Measurements from ENCODE around the gene CIB2. TPM values are rescaled to one million over a fixed set of nuclear protein-coding genes. Genes with fewer than 3 reads are reported as not detected.

CIB2 gene
- polyA plus RNA-seq, 1 donor (not counting 4 experiments of a cell fraction or from before 2014, with no cell fraction given), result 4.1 TPM

DNA sequence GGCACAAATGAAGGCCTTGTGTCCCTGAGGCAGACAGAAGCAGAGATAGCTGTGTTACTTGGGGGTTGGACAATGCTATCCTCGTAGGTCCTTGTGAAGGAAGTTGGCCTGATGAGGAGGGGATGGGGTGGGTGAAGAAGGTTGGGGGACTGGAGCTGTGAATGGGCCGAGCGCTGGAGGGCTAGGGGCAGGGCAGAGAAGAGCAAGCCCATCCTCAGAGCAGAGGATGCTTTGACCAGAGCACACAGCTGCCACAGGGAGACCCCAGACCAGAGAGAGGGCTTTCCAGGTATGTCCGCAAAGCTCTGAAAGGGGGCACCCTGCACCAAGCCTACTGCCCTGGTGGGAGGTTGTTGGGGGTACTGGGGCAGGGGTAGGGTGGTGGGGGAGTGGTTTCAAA lies 48.1 kb downstream of the CIB2 start:
- Histone ChIP-seq H3K4me1 (ENCODE audit: control insufficient read depth, extremely low read depth, insufficient read depth, low read length) (peaks cover under 1% of the 10 kb centered on the region), H3K4me3 (ENCODE audit: control insufficient read depth in 2 of 3, extremely low read depth in 1 of 3, insufficient read depth in 2 of 3, low read depth in 1 of 3, low read length in 3 of 3) (no peak overlapping the region), H2AFZ (ENCODE audit: control insufficient read depth, low read length) (no peak overlapping the region), H3K27ac (ENCODE audit: control insufficient read depth, insufficient read depth, low read length) (no peak overlapping the region), H3K9me3 (ENCODE audit: control insufficient read depth, low read depth, low read length) (no peaks in the 10 kb centered on the region), H3K36me3 (ENCODE audit: control insufficient read depth in 2 of 2, extremely low read depth in 1 of 2, insufficient read depth in 2 of 2, low read length in 2 of 2) (no peaks in the 10 kb centered on the region), H3K9ac (ENCODE audit: control insufficient read depth, extremely low read depth, insufficient read depth, low read length) (no peak overlapping the region), H4K20me1 (ENCODE audit: control insufficient read depth, extremely low read depth, insufficient read depth, low read length) (no peaks in the 10 kb centered on the region), H3K27me3 (ENCODE audit: control insufficient read depth, extremely low read depth, insufficient read depth, low read length) (no peaks in the 10 kb centered on the region), H3K79me2 (ENCODE audit: control insufficient read depth, insufficient read depth, low read length) (no peaks in the 10 kb centered on the region), H3K4me2 (ENCODE audit: control insufficient read depth, extremely low read depth, insufficient read depth, low read depth, low read length) (no peak overlapping the region), H3K9me1 (ENCODE audit: control insufficient read depth, extremely low read depth, insufficient read depth, low read length) (no peaks in the 10 kb centered on the region)
- no peak for TF ChIP-seq EZH2 (IDR thresholded peaks at IDR 0.05; ENCODE audit: low read length)
- TF ChIP-seq, protein P1, sequence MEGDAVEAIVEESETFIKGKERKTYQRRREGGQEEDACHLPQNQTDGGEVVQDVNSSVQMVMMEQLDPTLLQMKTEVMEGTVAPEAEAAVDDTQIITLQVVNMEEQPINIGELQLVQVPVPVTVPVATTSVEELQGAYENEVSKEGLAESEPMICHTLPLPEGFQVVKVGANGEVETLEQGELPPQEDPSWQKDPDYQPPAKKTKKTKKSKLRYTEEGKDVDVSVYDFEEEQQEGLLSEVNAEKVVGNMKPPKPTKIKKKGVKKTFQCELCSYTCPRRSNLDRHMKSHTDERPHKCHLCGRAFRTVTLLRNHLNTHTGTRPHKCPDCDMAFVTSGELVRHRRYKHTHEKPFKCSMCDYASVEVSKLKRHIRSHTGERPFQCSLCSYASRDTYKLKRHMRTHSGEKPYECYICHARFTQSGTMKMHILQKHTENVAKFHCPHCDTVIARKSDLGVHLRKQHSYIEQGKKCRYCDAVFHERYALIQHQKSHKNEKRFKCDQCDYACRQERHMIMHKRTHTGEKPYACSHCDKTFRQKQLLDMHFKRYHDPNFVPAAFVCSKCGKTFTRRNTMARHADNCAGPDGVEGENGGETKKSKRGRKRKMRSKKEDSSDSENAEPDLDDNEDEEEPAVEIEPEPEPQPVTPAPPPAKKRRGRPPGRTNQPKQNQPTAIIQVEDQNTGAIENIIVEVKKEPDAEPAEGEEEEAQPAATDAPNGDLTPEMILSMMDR (optimal IDR thresholded peaks at IDR 0.05 in 1 of 3, IDR thresholded peaks at IDR 0.05 in 1 of 3, conservative IDR thresholded peaks at IDR 0.05 in 1 of 3; ENCODE audit: extremely low read depth in 1 of 3, insufficient read depth in 2 of 3, low read length in 3 of 3), result no peak
- no peak for DNase-seq (ENCODE audit: low read depth, low spot score)
- dilution Hi-C loops (cut with MboI; ENCODE audit: extremely low pct_ligation_motif_present, low sequenced_read_pairs), result no loop called here
- no peak for FAIRE-seq

DNA sequence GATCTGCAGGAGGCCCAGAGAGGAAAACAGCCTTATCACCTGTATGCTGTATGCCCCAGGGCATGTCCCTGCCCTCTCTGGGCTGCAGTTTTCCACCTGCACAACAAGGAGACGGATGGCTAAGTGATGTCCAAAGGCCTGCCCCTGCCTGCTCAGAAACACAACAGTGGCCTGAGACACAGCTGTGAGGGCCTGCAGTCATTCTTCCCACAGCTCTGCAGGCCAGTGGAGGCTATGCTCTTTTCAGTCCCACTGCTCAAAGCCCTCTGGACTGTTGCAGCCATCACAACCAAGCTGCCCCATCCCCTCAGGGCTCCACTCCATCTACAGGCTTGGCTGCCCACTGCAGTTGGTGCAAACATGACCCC lies 48.5 kb downstream of the CIB2 start:
- Histone ChIP-seq H3K4me2 (ENCODE audit: control insufficient read depth, extremely low read depth, insufficient read depth, low read depth, low read length) (no peak overlapping the region), H3K9ac (ENCODE audit: control insufficient read depth, extremely low read depth, insufficient read depth, low read length) (no peak overlapping the region), H3K79me2 (ENCODE audit: control insufficient read depth, insufficient read depth, low read length) (no peaks in the 10 kb centered on the region), H4K20me1 (ENCODE audit: control insufficient read depth, extremely low read depth, insufficient read depth, low read length) (no peaks in the 10 kb centered on the region), H3K4me1 (ENCODE audit: control insufficient read depth, extremely low read depth, insufficient read depth, low read length) (peaks cover 2% of the 10 kb centered on the region), H3K4me3 (ENCODE audit: control insufficient read depth in 2 of 3, extremely low read depth in 1 of 3, insufficient read depth in 2 of 3, low read depth in 1 of 3, low read length in 3 of 3) (no peak overlapping the region), H3K27me3 (ENCODE audit: control insufficient read depth, extremely low read depth, insufficient read depth, low read length) (no peaks in the 10 kb centered on the region), H3K9me3 (ENCODE audit: control insufficient read depth, low read depth, low read length) (no peaks in the 10 kb centered on the region), H2AFZ (ENCODE audit: control insufficient read depth, low read length) (no peak overlapping the region), H3K27ac (ENCODE audit: control insufficient read depth, insufficient read depth, low read length) (no peak overlapping the region), H3K9me1 (ENCODE audit: control insufficient read depth, extremely low read depth, insufficient read depth, low read length) (no peaks in the 10 kb centered on the region), H3K36me3 (ENCODE audit: control insufficient read depth in 2 of 2, extremely low read depth in 1 of 2, insufficient read depth in 2 of 2, low read length in 2 of 2) (no peaks in the 10 kb centered on the region)
- no peak for DNase-seq (ENCODE audit: low read depth, low spot score)
- TF ChIP-seq EZH2 (IDR thresholded peaks at IDR 0.05; ENCODE audit: low read length), result no peak
- TF ChIP-seq, protein P1 (optimal IDR thresholded peaks at IDR 0.05 in 1 of 3, IDR thresholded peaks at IDR 0.05 in 1 of 3, conservative IDR thresholded peaks at IDR 0.05 in 1 of 3; ENCODE audit: extremely low read depth in 1 of 3, insufficient read depth in 2 of 3, low read length in 3 of 3), result no peak
- no peak for FAIRE-seq
- dilution Hi-C loops (cut with MboI; ENCODE audit: extremely low pct_ligation_motif_present, low sequenced_read_pairs), result no loop called here

Data from keratinocyte (primary cell).